Transverse colon (tissue), 4 donors: ENCODE data around the gene IRF2. TPM values are rescaled to one million over a fixed set of nuclear protein-coding genes. Genes with fewer than 3 reads are reported as not detected.

ENCODE experiments used
- DNase-seq: peaks from one replicate; pipeline ENCODE4 v3.0.0-alpha.2; 2019
- H3K27ac ChIP-seq, 4 donors: fragments of 200-600 bp; sonication (generic); 2 replicates each; pipeline ENCODE4 v1.5.1; 2016 to 2018; ENCODE audit warnings: inconsistent platforms in 4 of 4
- H3K27me3 ChIP-seq: fragments of 200-600 bp; sonication (generic); 2 replicates; pipeline ENCODE4 v1.5.1; 2017; ENCODE audit warnings: inconsistent platforms
- H3K36me3 ChIP-seq, 4 donors: fragments of 200-600 bp; sonication (generic); 2 replicates each; pipeline ENCODE4 v1.5.1; 2017 to 2019; ENCODE audit warnings: inconsistent platforms in 4 of 4
- H3K4me1 ChIP-seq, 4 donors: fragments of 200-600 bp; sonication (generic); 2 replicates each; pipeline ENCODE4 v1.5.1; 2017 to 2020; ENCODE audit warnings: inconsistent platforms in 4 of 4
- H3K4me3 ChIP-seq, 4 donors: fragments of 200-600 bp; sonication (generic); 1 replicate in 1 of 4; 2 replicates in 3 of 4; pipeline versions ENCODE4 v1.5.1 to v1.6.1; 2017 to 2019; ENCODE audit warnings: inconsistent platforms in 4 of 4
- H3K9me3 ChIP-seq, 2 donors: fragments of 200-600 bp; sonication (generic); 2 replicates each; pipeline ENCODE4 v1.5.1; 2017 to 2019; ENCODE audit warnings: inconsistent platforms in 2 of 2
- EP300 ChIP-seq: sonication (generic); formaldehyde crosslinking; IDR thresholded peaks from one replicate; pipeline ENCODE4 v1.6.1; 2017; ENCODE audit warnings: antibody characterized with exemption, low read depth
- POLR2A ChIP-seq: fragments of 450-650 bp; IDR thresholded peaks from one replicate; pipeline ENCODE4 v1.6.1; 2016; ENCODE audit warnings: antibody characterized with exemption, mild to moderate bottlenecking, moderate library complexity
- POLR2AphosphoS5 ChIP-seq, 3 donors: sonication (generic); formaldehyde crosslinking; IDR thresholded peaks; one replicate each; pipeline ENCODE4 v1.6.1; 2016; ENCODE audit warnings: antibody characterized with exemption in 3 of 3
- WGBS, 2 donors: methylation state at CpG; one replicate each; pipeline ENCODE4 v1.1.5; 2018; ENCODE audit warnings: low coverage in 1 of 2; 5-methylcytosine and 5-hydroxymethylcytosine counted together
- in situ Hi-C, 4 donors: fragments of 200-750 bp; cut with MboI; loops; one replicate each; pipeline versions ENCODE4 v1.15.0 to v1.15.1; 2017; ENCODE audit warnings: low sequenced_read_pairs in 3 of 4, low pct_ligation_motif_present in 1 of 4, low pct_unique_long_range_greater_than_20kb in 1 of 4
- intact Hi-C: fragments of 100-400 bp; cut with DNase I; formaldehyde crosslinking; loops from one replicate; pipeline ENCODE4 v1.15.1; 2023; ENCODE audit warnings: low total_unique reads
- total RNA-seq, 4 donors: library from RNA; depleted of rRNA; stranded (reverse); fragments of >200 nt; gene quantifications; one replicate each; pipeline ENCODE4 v1.1.0, GENCODE V29; 2016
- TF ChIP-seq, protein P1 (sequence below), 5 experiments: fragments of 200-600 bp in 3 of 5; fragments of 450-650 bp in 2 of 5; sonication (generic) in 3 of 5; IDR thresholded peaks; 1 replicate in 2 of 5; 2 replicates in 3 of 5; pipeline ENCODE4 v1.5.1; 2016 to 2017; ENCODE audit warnings: antibody characterized with exemption in 5 of 5, inconsistent platforms in 3 of 5, mild to moderate bottlenecking in 2 of 5, moderate library complexity in 1 of 5

Gene IRF2
- total RNA-seq, 4 donors from 2014 or later, result 15.3 to 85.3 (median 42.5) TPM

DNA sequence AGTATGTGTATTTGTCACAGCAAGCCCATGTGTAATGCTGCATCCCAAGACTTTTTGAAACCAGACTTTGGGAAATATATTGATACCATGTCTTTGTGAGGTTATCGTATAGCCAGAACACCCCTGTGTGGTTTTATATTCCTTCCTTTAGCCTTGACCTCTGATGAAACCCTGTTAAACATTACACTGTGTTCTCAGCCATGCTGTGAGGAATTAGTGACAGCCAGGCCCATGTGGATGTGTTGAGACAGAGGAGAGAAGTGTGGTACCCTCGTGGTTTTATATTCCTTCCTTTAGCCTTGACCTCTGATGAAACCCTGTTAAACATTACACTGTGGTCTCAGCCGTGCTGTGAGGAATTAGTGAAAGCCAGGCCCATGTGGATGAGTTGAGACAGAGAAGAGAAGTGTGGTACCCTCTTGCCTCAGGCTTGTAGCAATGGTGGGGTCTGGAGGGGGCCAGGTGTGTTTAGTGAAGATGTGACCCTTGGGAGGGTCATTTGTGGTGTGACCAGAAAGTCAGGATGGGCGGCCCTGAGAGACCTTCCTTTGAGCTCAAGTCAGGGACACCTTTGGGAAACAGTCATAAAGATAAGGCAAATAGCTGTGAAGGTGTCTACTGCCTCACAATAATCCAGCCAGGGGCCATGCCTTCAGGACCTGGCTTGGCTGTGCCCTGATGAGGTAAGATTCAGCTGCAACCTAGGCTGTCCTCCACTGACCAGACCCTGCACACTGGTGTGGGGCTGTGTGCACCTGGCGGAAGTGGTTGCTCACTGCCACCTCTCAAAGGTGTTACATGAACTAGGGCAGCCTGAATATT, 110.0 kb downstream of the IRF2 start:
- H3K9me3 ChIP-seq, result no peaks in the 10 kb centered on the region
- in situ Hi-C loops, result no loop called here
- intact Hi-C loops, result no loop called here

DNA sequence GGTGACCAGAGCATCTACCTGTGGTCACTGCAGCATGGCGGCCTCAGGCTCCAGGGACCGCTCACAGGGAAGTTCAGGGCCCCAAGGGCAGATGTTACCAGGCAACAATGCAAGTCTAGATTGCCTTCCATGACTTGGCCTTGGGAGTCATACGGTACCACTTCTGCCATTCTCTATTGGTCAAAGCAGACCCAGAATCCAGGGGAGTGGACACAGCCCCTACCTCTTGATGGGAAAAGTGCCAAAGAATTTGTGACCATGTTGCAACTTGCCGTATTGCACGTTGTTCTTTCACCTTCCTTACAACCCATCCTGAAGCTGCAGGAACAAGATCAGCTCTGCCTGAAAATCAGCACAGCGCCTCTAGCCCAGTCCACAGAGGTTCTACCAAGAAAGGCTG, 111.1 kb downstream of the IRF2 start:
- Histone ChIP-seq H3K4me3 (no peak overlapping the region), H3K27ac (no peak overlapping the region), H3K27me3 (no peaks in the 10 kb centered on the region), H3K4me1 (peaks cover 0 to 5% (median 2%) of the 10 kb centered on the region in 4 donors), H3K36me3 (no peaks in the 10 kb centered on the region), H3K9me3 (no peaks in the 10 kb centered on the region)
- WGBS, 2 donors, result 100% methylated on average over 3 to 6 of the region's 6 CpGs
- TF ChIP-seq POLR2A (no peak), POLR2AphosphoS5 (IDR thresholded peaks at IDR 0.05) (no peak)
- TF ChIP-seq, protein P1, sequence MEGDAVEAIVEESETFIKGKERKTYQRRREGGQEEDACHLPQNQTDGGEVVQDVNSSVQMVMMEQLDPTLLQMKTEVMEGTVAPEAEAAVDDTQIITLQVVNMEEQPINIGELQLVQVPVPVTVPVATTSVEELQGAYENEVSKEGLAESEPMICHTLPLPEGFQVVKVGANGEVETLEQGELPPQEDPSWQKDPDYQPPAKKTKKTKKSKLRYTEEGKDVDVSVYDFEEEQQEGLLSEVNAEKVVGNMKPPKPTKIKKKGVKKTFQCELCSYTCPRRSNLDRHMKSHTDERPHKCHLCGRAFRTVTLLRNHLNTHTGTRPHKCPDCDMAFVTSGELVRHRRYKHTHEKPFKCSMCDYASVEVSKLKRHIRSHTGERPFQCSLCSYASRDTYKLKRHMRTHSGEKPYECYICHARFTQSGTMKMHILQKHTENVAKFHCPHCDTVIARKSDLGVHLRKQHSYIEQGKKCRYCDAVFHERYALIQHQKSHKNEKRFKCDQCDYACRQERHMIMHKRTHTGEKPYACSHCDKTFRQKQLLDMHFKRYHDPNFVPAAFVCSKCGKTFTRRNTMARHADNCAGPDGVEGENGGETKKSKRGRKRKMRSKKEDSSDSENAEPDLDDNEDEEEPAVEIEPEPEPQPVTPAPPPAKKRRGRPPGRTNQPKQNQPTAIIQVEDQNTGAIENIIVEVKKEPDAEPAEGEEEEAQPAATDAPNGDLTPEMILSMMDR (IDR thresholded peaks at IDR 0.05), result no peak
- in situ Hi-C loops (no loop called here), intact Hi-C loops (no loop called here)
- no peak for DNase-seq

More for the DNA sequence above, 110.0 kb downstream of the IRF2 start:
- Histone ChIP-seq H3K27ac (no peak overlapping the region), H3K4me3 (no peak overlapping the region), H3K36me3 (no peaks in the 10 kb centered on the region), H3K27me3 (no peaks in the 10 kb centered on the region), H3K4me1 (peaks cover 0 to 5% (median 2%) of the 10 kb centered on the region in 4 donors)
- DNase-seq, result no peak
- 53 to 80% methylated on average over 1 to 5 of the region's 5 CpGs for WGBS, 2 donors
- TF ChIP-seq, protein P1 (IDR thresholded peaks at IDR 0.05), result no peak
- TF ChIP-seq EP300, result no peak
- TF ChIP-seq POLR2AphosphoS5 (IDR thresholded peaks at IDR 0.05), result no peak
- TF ChIP-seq POLR2A, result no peak

DNA sequence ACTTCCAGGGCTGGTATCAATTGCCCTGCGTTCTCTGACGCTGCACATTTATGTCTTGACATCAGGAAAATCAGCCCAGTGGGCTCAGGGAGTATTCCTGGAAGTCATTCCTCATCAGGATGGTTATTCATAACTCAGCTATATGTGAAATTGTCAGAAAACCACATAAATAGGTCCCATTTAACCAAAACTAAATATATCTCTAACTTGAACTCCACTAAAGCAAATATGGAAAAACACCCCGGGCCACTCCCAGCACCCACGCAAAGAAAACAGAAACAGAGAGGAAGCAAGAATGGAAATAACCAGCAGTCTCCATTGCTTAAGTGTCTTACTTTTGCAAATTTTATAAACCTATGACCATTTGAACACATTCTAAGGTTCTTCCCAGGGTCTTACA, 112.0 kb downstream of the IRF2 start:
- WGBS, 2 donors, result 80 to 83% methylated on average over 4 of the region's 4 CpGs
- intact Hi-C loops (no loop called here), in situ Hi-C loops (no loop called here)
- H3K27me3 ChIP-seq, result no peaks in the 10 kb centered on the region
- no peak overlapping the region for H3K27ac ChIP-seq
- DNase-seq, result no peak
- H3K4me1 ChIP-seq, result peaks cover 0 to 5% (median 2%) of the 10 kb centered on the region in 4 donors
- TF ChIP-seq POLR2AphosphoS5 (IDR thresholded peaks at IDR 0.05) (no peak), EP300 (no peak), POLR2A (no peak)
- TF ChIP-seq, protein P1 (IDR thresholded peaks at IDR 0.05), result no peak
- no peaks in the 10 kb centered on the region for H3K9me3 ChIP-seq
- no peak overlapping the region for H3K4me3 ChIP-seq
- no peaks in the 10 kb centered on the region for H3K36me3 ChIP-seq

DNA sequence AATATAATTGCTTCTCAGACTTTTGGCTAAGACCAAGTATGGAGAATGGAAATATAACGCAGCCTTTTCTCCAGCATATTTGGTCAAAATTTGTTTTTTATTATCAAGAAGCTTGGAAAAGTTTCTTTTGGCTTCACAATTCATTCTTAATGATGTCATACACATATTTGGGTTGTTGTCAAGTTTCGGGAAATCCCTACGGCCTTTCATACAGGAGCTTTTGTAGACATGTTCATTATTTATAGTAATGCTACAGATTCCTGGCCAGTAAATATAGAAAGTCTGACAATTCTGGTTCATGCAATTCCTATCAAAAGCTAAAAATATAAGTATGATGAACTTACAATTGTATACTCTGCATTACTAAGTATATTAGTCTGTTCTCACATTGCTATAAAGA, 112.9 kb downstream of the IRF2 start:
- no peaks in the 10 kb centered on the region for H3K36me3 ChIP-seq
- no peaks in the 10 kb centered on the region for H3K27me3 ChIP-seq
- in situ Hi-C loops (no loop called here), intact Hi-C loops (no loop called here)
- 72 to 75% methylated on average over 3 of the region's 3 CpGs for WGBS, 2 donors
- TF ChIP-seq POLR2A (no peak), POLR2AphosphoS5 (IDR thresholded peaks at IDR 0.05) (no peak), EP300 (no peak)
- TF ChIP-seq, protein P1 (IDR thresholded peaks at IDR 0.05), result no peak
- H3K9me3 ChIP-seq, result no peaks in the 10 kb centered on the region
- no peak for DNase-seq
- no peak overlapping the region for H3K4me3 ChIP-seq
- H3K27ac ChIP-seq, result no peak overlapping the region
- peaks cover 0 to 5% (median 2%) of the 10 kb centered on the region in 4 donors for H3K4me1 ChIP-seq
